Neuronal stem cell (in vitro differentiated cells): Measurements from ENCODE around the gene PNPLA3.

Experiments
- DNase-seq: peaks from one replicate; pipeline ENCODE4 v3.0.0-alpha.2; 2013; ENCODE audit warnings: low spot score
- H2AFZ ChIP-seq: one replicate; pipeline ENCODE4 v1.6.1; 2013; ENCODE audit warnings: mild to moderate bottlenecking, low read length, inconsistent platforms
- H2AK5ac ChIP-seq: 2 replicates; pipeline ENCODE4 v1.6.1; 2013; ENCODE audit warnings: low read depth, mild to moderate bottlenecking, inconsistent platforms, low read length, moderate library complexity, mixed read lengths
- H2BK120ac ChIP-seq: 2 replicates; pipeline ENCODE4 v1.6.1; 2013; ENCODE audit warnings: low read depth, mild to moderate bottlenecking, inconsistent platforms, low read length, moderate library complexity, mixed read lengths
- H2BK12ac ChIP-seq: one replicate; pipeline ENCODE4 v1.6.1; 2013; ENCODE audit warnings: low read length, inconsistent platforms
- H2BK15ac ChIP-seq: 2 replicates; pipeline ENCODE4 v1.6.1; 2013; ENCODE audit warnings: mild to moderate bottlenecking, low read length, inconsistent platforms, mixed read lengths
- H2BK5ac ChIP-seq: one replicate; pipeline ENCODE4 v1.6.1; 2013; ENCODE audit warnings: inconsistent platforms, mild to moderate bottlenecking, low read length, moderate library complexity
- H3K14ac ChIP-seq: one replicate; pipeline ENCODE4 v1.6.1; 2013; ENCODE audit warnings: low read length, inconsistent platforms
- H3K18ac ChIP-seq: 2 replicates; pipeline ENCODE4 v1.6.1; 2013; ENCODE audit warnings: low read length, inconsistent platforms
- H3K23ac ChIP-seq: 2 replicates; pipeline ENCODE4 v1.6.1; 2013; ENCODE audit warnings: low read depth, mild to moderate bottlenecking, mixed read lengths, low read length, inconsistent platforms; ENCODE audit not compliant: poor library complexity
- H3K27ac ChIP-seq: replicated peaks from 3 replicates; pipeline ENCODE4 v1.5.1; 2013; ENCODE audit warnings: low read length, inconsistent platforms
- H3K27me3 ChIP-seq, 3 experiments: 2 replicates each; pipeline ENCODE4 v1.6.1; 2013; ENCODE audit warnings: low read length in 3 of 3, mild to moderate bottlenecking in 2 of 3, inconsistent platforms in 1 of 3, low read depth in 1 of 3, mixed read lengths in 1 of 3, moderate library complexity in 1 of 3; ENCODE audit not compliant: control insufficient read depth in 3 of 3, insufficient read depth in 3 of 3
- H3K36me3 ChIP-seq, 2 donors: replicated peaks in 1 of 2; 2 replicates each; pipeline ENCODE4 v1.6.1; 2013; ENCODE audit warnings: low read length in 2 of 2; ENCODE audit not compliant: control insufficient read depth in 2 of 2, insufficient read depth in 2 of 2
- H3K4ac ChIP-seq: 2 replicates; pipeline ENCODE4 v1.6.1; 2013; ENCODE audit warnings: inconsistent platforms, mild to moderate bottlenecking, low read length, moderate library complexity
- H3K4me1 ChIP-seq, 2 donors: 1 replicate in 1 of 2; 2 replicates in 1 of 2; pipeline ENCODE4 v1.6.1; 2013; ENCODE audit warnings: low read length in 2 of 2, low read depth in 1 of 2; ENCODE audit not compliant: control insufficient read depth in 2 of 2, insufficient read depth in 1 of 2
- H3K4me2 ChIP-seq: one replicate; pipeline ENCODE4 v1.6.1; 2013; ENCODE audit warnings: mild to moderate bottlenecking, low read length, inconsistent platforms; ENCODE audit not compliant: insufficient read depth, poor library complexity, severe bottlenecking
- H3K4me3 ChIP-seq, 2 donors: 2 replicates each; pipeline ENCODE4 v1.5.1; 2013; ENCODE audit warnings: low read length in 2 of 2, mild to moderate bottlenecking in 2 of 2, inconsistent platforms in 1 of 2, moderate library complexity in 1 of 2
- H3K79me1 ChIP-seq: one replicate; pipeline ENCODE4 v1.6.1; 2013; ENCODE audit warnings: low read depth, mild to moderate bottlenecking, inconsistent platforms, low read length, moderate library complexity
- H3K9ac ChIP-seq: one replicate; pipeline ENCODE4 v1.6.1; 2013; ENCODE audit warnings: mild to moderate bottlenecking, low read depth, low read length, inconsistent platforms; ENCODE audit not compliant: poor library complexity
- H3K9me3 ChIP-seq, 2 donors: replicated peaks in 1 of 2; 2 replicates each; pipeline versions ENCODE3 to v1.6.1; 2013; ENCODE audit warnings: low read length in 2 of 2, mild to moderate bottlenecking in 2 of 2, inconsistent platforms in 1 of 2, low read depth in 1 of 2, mixed read lengths in 1 of 2, moderate library complexity in 1 of 2; ENCODE audit not compliant: control insufficient read depth in 2 of 2, insufficient read depth in 1 of 2
- H4K8ac ChIP-seq: one replicate; pipeline ENCODE4 v1.6.1; 2013; ENCODE audit warnings: low read depth, mild to moderate bottlenecking, inconsistent platforms, low read length, moderate library complexity
- H4K91ac ChIP-seq: one replicate; pipeline ENCODE4 v1.6.1; 2013; ENCODE audit warnings: low read length, low read depth, mild to moderate bottlenecking, inconsistent platforms; ENCODE audit not compliant: poor library complexity
- WGBS, 2 donors: extraction: QIAGEN DNeasy Blood & Tissue Kit; methylation state at CpG; one replicate each; pipeline ENCODE4 v1.1.7; 2013; ENCODE audit warnings: missing lambda C conversion rate in 2 of 2, mixed read lengths in 1 of 2; ENCODE audit not compliant: insufficient read length in 2 of 2, insufficient replicate concordance in 1 of 2; ENCODE audit errors: extremely low coverage in 2 of 2; 5-methylcytosine and 5-hydroxymethylcytosine counted together

The PNPLA3 gene

GRCh38 chr22:43951391-43951790, 27.8 kb downstream of the PNPLA3 start:
- H2BK15ac ChIP-seq = no peak overlapping the region
- H3K36me3 ChIP-seq = peaks cover 0 to 3% of the 10 kb centered on the region in 2 donors
- peak overlapping the region; percentile 43 for H2AK5ac ChIP-seq
- H2BK12ac ChIP-seq = no peak overlapping the region
- peak overlapping the region in 1 of 2 donors; percentile 21 for H3K4me3 ChIP-seq
- no peak overlapping the region for H3K9ac ChIP-seq
- no peak overlapping the region for H2BK120ac ChIP-seq
- H3K4me2 ChIP-seq = no peak overlapping the region
- no peaks in the 10 kb centered on the region for H3K27me3 ChIP-seq
- no CpG with 5 or more reads among the region's 5 CpGs for WGBS, 2 donors
- H3K4me1 ChIP-seq = peaks cover 4 to 19% of the 10 kb centered on the region in 2 donors
- H4K8ac ChIP-seq = no peak overlapping the region
- no peak overlapping the region for H3K4ac ChIP-seq
- no peaks in the 10 kb centered on the region for H3K9me3 ChIP-seq
- H3K14ac ChIP-seq = no peak overlapping the region
- no peak overlapping the region for H3K27ac ChIP-seq
- no peak overlapping the region for H3K18ac ChIP-seq
- H3K79me1 ChIP-seq = peaks cover 4% of the 10 kb centered on the region
- H4K91ac ChIP-seq = no peak overlapping the region
- H2AFZ ChIP-seq = no peak overlapping the region
- H3K23ac ChIP-seq = no peak overlapping the region
- DNase-seq = no peak
- peak overlapping the region; percentile 58 for H2BK5ac ChIP-seq

- no peak overlapping the region for H3K4me2 ChIP-seq
- H2BK120ac ChIP-seq = no peak overlapping the region
- H2BK12ac ChIP-seq = peak overlapping the region; percentile 75
- peak overlapping the region; percentile 44 for H3K23ac ChIP-seq
- no peak overlapping the region for H2BK15ac ChIP-seq
- H2AK5ac ChIP-seq = no peak overlapping the region
- no peak for DNase-seq
- no peak overlapping the region for H3K4ac ChIP-seq
- no peaks in the 10 kb centered on the region for H3K36me3 ChIP-seq
- no peak overlapping the region for H3K27ac ChIP-seq
- no peak overlapping the region for H4K91ac ChIP-seq
- H2AFZ ChIP-seq = no peak overlapping the region
- no CpG with 5 or more reads among the region's 7 CpGs for WGBS, 2 donors
- H4K8ac ChIP-seq = peak overlapping the region; percentile 85
- H2BK5ac ChIP-seq = no peak overlapping the region
- H3K14ac ChIP-seq = no peak overlapping the region
- no peaks in the 10 kb centered on the region for H3K9me3 ChIP-seq
- no peaks in the 10 kb centered on the region for H3K27me3 ChIP-seq
- no peak overlapping the region for H3K18ac ChIP-seq
- H3K79me1 ChIP-seq = peaks cover 4% of the 10 kb centered on the region
- peaks cover 6 to 13% of the 10 kb centered on the region in 2 donors for H3K4me1 ChIP-seq
- no peak overlapping the region for H3K9ac ChIP-seq
- H3K4me3 ChIP-seq = no peak overlapping the region
Measured at GRCh38 chr22:43951966-43952365, 28.4 kb downstream of the PNPLA3 start.

GRCh38 chr22:43953988-43954785, 30.6 kb downstream of the PNPLA3 start:
- Histone ChIP-seq H3K23ac (no peak overlapping the region), H3K14ac (no peak overlapping the region), H3K27ac (no peak overlapping the region), H3K9me3 (no peaks in the 10 kb centered on the region), H3K18ac (no peak overlapping the region), H3K79me1 (peaks cover 4% of the 10 kb centered on the region), H4K91ac (no peak overlapping the region), H2AK5ac (no peak overlapping the region), H3K27me3 (no peaks in the 10 kb centered on the region), H2BK120ac (no peak overlapping the region), H2BK12ac (no peak overlapping the region), H2BK15ac (no peak overlapping the region), H3K9ac (no peak overlapping the region), H2AFZ (peak overlapping the region; percentile 84), H2BK5ac (no peak overlapping the region), H3K4me2 (peak overlapping the region; percentile 94), H3K4me1 (peaks cover 6% of the 10 kb centered on the region in 2 donors), H3K4me3 (peak overlapping the region; percentile 94 to 99), H4K8ac (no peak overlapping the region), H3K4ac (no peak overlapping the region), H3K36me3 (no peaks in the 10 kb centered on the region)
- no peak for DNase-seq
- no CpG with 5 or more reads among the region's 7 CpGs for WGBS, 2 donors

- H3K27me3 ChIP-seq = no peaks in the 10 kb centered on the region
- H3K4ac ChIP-seq = peak within 1 kb of the TSS; percentile 17
- H3K18ac ChIP-seq = peak within 1 kb of the TSS; percentile 91
- peak within 1 kb of the TSS; percentile 84 for H2AFZ ChIP-seq
- peak within 1 kb of the TSS; percentile 68 for H2AK5ac ChIP-seq
- peaks cover 4% of the 10 kb centered on the region for H3K79me1 ChIP-seq
- no peak within 1 kb of the TSS for H2BK15ac ChIP-seq
- peaks cover 6% of the 10 kb centered on the region in 2 donors for H3K4me1 ChIP-seq
- peak within 1 kb of the TSS; percentile 15 for H3K23ac ChIP-seq
- H3K9me3 ChIP-seq = no peaks in the 10 kb centered on the region
- H3K14ac ChIP-seq = peak within 1 kb of the TSS; percentile 94
- H3K27ac ChIP-seq = peak within 1 kb of the TSS; percentile 81
- no CpG with 5 or more reads among the region's 74 CpGs for WGBS, 2 donors
- H2BK120ac ChIP-seq = no peak within 1 kb of the TSS
- H2BK12ac ChIP-seq = no peak within 1 kb of the TSS
- H3K9ac ChIP-seq = peak within 1 kb of the TSS; percentile 96
- no peaks in the 10 kb centered on the region for H3K36me3 ChIP-seq
- peak within 1 kb of the TSS; percentile 89 for H4K8ac ChIP-seq
- H4K91ac ChIP-seq = no peak within 1 kb of the TSS
- H2BK5ac ChIP-seq = peak within 1 kb of the TSS; percentile 83
- peak; percentile 87 for DNase-seq
- H3K4me3 ChIP-seq = peak within 1 kb of the TSS; percentile 94 to 99
- peak within 1 kb of the TSS; percentile 94 for H3K4me2 ChIP-seq
Measured at GRCh38 chr22:43955040-43955882, 31.7 kb downstream of the PNPLA3 start, which contains the start of gene SAMM50. SAMM50 (plus strand) TSS chr22:43955442; CDS start chr22:43955578, 136 bp downstream.
